ENCODE results near the gene SIRT3. TPM values are rescaled to one million over a fixed set of nuclear protein-coding genes. Genes with fewer than 3 reads are reported as not detected.

Gene SIRT3
- total RNA-seq, 2 experiments from 2014 or later: 27.7 to 32.1 TPM

DNA sequence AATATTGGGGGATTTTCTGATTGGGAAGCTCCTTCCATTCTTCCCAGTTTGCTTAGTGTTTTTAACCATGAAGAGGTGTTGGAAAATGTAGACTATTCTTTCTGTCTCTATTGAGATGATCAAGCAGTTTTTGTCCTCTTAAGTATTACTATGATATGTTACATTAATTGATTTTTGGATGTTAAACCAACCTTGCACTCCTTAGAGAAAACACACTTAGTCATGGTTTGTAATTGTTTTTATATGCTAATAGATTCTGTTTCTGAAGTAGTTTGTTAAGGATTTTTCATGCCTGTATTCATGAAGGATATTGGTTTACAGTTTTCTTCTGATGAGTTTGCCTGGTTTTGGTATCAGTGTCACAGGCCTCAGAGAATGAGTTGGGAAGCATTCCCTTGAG, 40.1 kb upstream of the SIRT3 start:
- H3K27ac Mint-ChIP-seq: no peak overlapping the region

GRCh38 chr11:272931-273198, 36.7 kb upstream of the SIRT3 start:
- TF ChIP-seq, protein P1, sequence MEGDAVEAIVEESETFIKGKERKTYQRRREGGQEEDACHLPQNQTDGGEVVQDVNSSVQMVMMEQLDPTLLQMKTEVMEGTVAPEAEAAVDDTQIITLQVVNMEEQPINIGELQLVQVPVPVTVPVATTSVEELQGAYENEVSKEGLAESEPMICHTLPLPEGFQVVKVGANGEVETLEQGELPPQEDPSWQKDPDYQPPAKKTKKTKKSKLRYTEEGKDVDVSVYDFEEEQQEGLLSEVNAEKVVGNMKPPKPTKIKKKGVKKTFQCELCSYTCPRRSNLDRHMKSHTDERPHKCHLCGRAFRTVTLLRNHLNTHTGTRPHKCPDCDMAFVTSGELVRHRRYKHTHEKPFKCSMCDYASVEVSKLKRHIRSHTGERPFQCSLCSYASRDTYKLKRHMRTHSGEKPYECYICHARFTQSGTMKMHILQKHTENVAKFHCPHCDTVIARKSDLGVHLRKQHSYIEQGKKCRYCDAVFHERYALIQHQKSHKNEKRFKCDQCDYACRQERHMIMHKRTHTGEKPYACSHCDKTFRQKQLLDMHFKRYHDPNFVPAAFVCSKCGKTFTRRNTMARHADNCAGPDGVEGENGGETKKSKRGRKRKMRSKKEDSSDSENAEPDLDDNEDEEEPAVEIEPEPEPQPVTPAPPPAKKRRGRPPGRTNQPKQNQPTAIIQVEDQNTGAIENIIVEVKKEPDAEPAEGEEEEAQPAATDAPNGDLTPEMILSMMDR (IDR thresholded peaks at IDR 0.05): no peak
- DNase-seq (no peak), ATAC-seq (no peak)
- Mint-ChIP-seq H3K36me3 (ENCODE audit: low read depth) (peaks cover 12% of the 10 kb centered on the region), H3K4me3 (no peak overlapping the region), H3K9me3 (peaks cover 12% of the 10 kb centered on the region), H3K4me1 (ENCODE audit: low read depth) (peaks cover 35% of the 10 kb centered on the region), H3K27me3 (no peaks in the 10 kb centered on the region), H3K27ac (no peak overlapping the region)
- CTCF ChIA-PET: interaction anchor here (0.9 kb wide), 1 partner anchor 57 kb away, joined by 3 read pairs; no protein-coding TSS in a partner anchor
- intact Hi-C loops (cut with micrococcal nuclease): no loop called here
- POLR2A ChIA-PET: no interaction called here

More for the DNA sequence above, 40.1 kb upstream of the SIRT3 start:
- TF ChIP-seq, protein P1 (IDR thresholded peaks at IDR 0.05): no peak
- no peak overlapping the region for H3K4me3 Mint-ChIP-seq
- peaks cover 25% of the 10 kb centered on the region for H3K4me1 Mint-ChIP-seq (ENCODE audit: low read depth)
- H3K27me3 Mint-ChIP-seq: peaks cover 4% of the 10 kb centered on the region
- ChIA-PET POLR2A (interaction anchor here (1.2 to 8.5 kb wide), 2 partner anchors 9 to 11 kb away, joined by 3 to 75 read pairs; no protein-coding TSS in a partner anchor), CTCF (interaction anchor here (0.8 to 2.1 kb wide), 3 partner anchors 11 to 141 kb away, joined by 3 to 15 read pairs (median 6); no protein-coding TSS in a partner anchor)
- no peak for ATAC-seq
- H3K9me3 Mint-ChIP-seq: peaks cover 12% of the 10 kb centered on the region
- intact Hi-C loops (cut with micrococcal nuclease): no loop called here
- peaks cover 21% of the 10 kb centered on the region for H3K36me3 Mint-ChIP-seq (ENCODE audit: low read depth)
- no peak for DNase-seq

DNA sequence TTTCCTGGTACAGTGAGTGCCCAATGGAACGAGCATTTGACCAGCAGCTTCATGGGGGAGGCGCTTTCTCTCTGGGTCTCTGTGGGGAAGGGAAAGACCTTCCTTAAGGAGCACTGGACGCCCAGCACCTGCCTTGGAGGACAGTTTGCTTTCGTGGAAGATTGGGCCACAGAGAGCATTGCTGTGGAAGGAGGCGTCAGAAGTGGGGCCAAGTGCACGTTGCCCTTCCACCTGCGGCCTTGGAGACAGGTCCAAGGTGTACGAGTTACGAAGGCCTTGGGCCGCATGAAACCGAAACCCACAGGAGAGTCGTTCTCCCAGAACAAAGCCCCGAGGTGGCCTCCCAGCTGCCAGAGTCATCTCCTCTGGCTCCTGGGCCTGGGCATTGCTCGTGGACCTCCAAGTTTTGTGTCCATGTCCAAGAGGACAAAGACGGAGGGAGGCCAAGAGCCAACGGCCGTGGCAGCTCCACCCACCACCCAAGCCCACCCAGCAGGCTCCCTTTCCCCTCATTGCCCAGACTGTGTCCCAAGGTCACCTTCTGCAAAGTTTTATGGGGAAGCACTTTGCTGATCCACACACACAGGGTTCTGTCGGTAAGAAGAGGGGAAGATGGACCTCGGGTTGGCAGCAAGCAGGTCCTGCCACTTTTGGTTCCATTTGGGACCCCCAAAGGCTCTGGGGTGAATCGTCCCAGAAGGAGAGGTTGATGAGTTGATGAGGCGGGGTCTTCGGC, 36.2 kb upstream of the SIRT3 start:
- H3K27ac Mint-ChIP-seq: peak overlapping the region; percentile 14
- POLR2A ChIA-PET: interaction anchor here (0.8 to 2.2 kb wide), 5 partner anchors 9 to 29 kb away, joined by 3 to 10 read pairs (median 3); partner anchors contain the start of gene PGGHG

GRCh38 chr11:271319-271715, 35.2 kb upstream of the SIRT3 start:
- no peaks in the 10 kb centered on the region for H3K27me3 Mint-ChIP-seq
- peaks cover 3% of the 10 kb centered on the region for H3K36me3 Mint-ChIP-seq (ENCODE audit: low read depth)
- intact Hi-C loops (cut with micrococcal nuclease): no loop called here
- DNase-seq (no peak), ATAC-seq (no peak)
- POLR2A ChIA-PET: interaction anchor here (0.8 to 2.2 kb wide), 7 partner anchors 8 to 34 kb away, joined by 3 to 10 read pairs (median 3); partner anchors contain the start of genes PGGHG and PSMD13
- no peak overlapping the region for H3K27ac Mint-ChIP-seq
- peaks cover 33% of the 10 kb centered on the region for H3K4me1 Mint-ChIP-seq (ENCODE audit: low read depth)
- CTCF ChIA-PET: interaction anchor here (1.0 kb wide), 1 partner anchor 33 kb away, joined by 3 read pairs; no protein-coding TSS in a partner anchor
- TF ChIP-seq, protein P1 (IDR thresholded peaks at IDR 0.05): no peak
- peaks cover 6% of the 10 kb centered on the region for H3K9me3 Mint-ChIP-seq
- H3K4me3 Mint-ChIP-seq: no peak overlapping the region

More for the DNA sequence above, 36.2 kb upstream of the SIRT3 start:
- ATAC-seq (no peak), DNase-seq (no peak)
- intact Hi-C loops (cut with micrococcal nuclease): no loop called here
- TF ChIP-seq, protein P1 (IDR thresholded peaks at IDR 0.05): no peak
- Mint-ChIP-seq H3K4me1 (ENCODE audit: low read depth) (peaks cover 33% of the 10 kb centered on the region), H3K27me3 (no peaks in the 10 kb centered on the region), H3K4me3 (no peak overlapping the region), H3K9me3 (peaks cover 10% of the 10 kb centered on the region), H3K36me3 (ENCODE audit: low read depth) (peaks cover 10% of the 10 kb centered on the region)
- CTCF ChIA-PET: interaction anchor here (0.9 to 1.0 kb wide), 2 partner anchors 34 to 58 kb away, joined by 3 read pairs; no protein-coding TSS in a partner anchor

Data from activated CD8-positive, alpha-beta T cell treated with anti-CD3 and anti-CD28 coated beads for 36 hours (primary cell).